Measurements from ENCODE around the gene CYP24A1. TPM values are rescaled to one million over a fixed set of nuclear protein-coding genes. Genes with fewer than 3 reads are reported as not detected.
A peak's percentile ranks its signal among the peaks of the same experiment; 100 is the strongest.

The CYP24A1 gene
- total and polyA plus RNA-seq, 2 experiments from 2014 or later, result 0.43 to 1.2 TPM

DNA sequence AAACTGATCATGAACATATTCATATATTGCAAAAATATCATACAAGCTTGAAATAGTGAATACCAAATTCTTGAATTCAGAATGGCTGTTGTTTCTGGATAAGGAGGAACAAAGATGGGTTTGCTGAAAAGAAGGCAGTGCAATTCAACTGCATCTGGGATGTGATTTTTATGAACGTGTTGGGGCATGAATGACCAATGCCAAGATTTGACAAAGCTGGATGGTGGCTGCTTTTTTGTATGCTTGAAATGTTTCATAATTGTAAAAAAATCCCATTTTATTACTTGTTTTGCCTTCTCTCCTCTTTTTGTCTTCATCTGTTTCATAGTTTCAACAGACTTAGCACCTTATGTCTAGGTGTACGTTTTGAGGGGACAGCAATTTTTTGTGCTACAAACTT lies 66.6 kb downstream of the CYP24A1 start:
- Histone ChIP-seq H3K9ac (no peak overlapping the region), H2AFZ (no peak overlapping the region), H3K27me3 (replicated peaks; ENCODE audit: insufficient read depth) (no peaks in the 10 kb centered on the region), H4K20me1 (ENCODE audit: insufficient read depth) (no peaks in the 10 kb centered on the region), H3K4me1 (ENCODE audit: insufficient read depth) (0 out of 2 replicates have a peak, but pooled peaks cover 7% of the 10 kb centered on the region), H3K4me2 (ENCODE audit: unreplicated experiment) (no peak overlapping the region), H3F3A (ENCODE audit: insufficient read depth) (no peaks in the 10 kb centered on the region), H3K79me2 (ENCODE audit: insufficient read depth) (no peaks in the 10 kb centered on the region), H3K27ac (no peak overlapping the region), H3K4me3 (no peak overlapping the region), H3K9me2 (ENCODE audit: insufficient read depth) (no peaks in the 10 kb centered on the region), H3K36me3 (ENCODE audit: low read depth) (no peaks in the 10 kb centered on the region), H3K9me3 (ENCODE audit: low read depth) (no peaks in the 10 kb centered on the region)
- 49 to 53% methylated on average over 2 of the region's 2 CpGs for WGBS, 2 experiments (ENCODE audit: low coverage in 1 of 2, low lambda C conversion rate in 2 of 2, missing lambda C conversion rate in 2 of 2)
- TF ChIP-seq EZH2phosphoT487 (IDR thresholded peaks at IDR 0.05; ENCODE audit: insufficient read depth, low read depth) (no peak), EZH2 (IDR thresholded peaks at IDR 0.05; ENCODE audit: insufficient read depth, poor library complexity, severe bottlenecking) (no peak)
- DNase-seq, result no peak
- in situ Hi-C loops (cut with MboI), result no loop called here

DNA sequence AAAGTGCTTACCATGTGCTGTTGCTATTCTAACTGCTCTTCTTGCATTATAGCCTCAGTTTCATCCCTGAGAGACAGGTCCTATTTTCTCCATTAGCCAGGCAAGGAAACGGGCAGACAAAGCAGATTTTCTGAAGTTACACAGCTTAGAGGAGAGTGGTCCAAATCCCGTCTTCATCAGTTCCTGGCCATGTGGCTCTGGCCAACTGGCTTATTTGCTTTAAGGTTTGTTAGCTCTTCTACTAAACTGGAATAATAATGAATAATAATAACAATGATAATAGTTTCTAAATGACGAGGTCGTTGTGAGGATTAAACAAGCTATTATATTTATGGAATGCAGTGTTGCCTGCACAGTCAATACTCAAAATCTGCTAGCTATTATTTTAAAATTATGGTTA lies 67.6 kb downstream of the CYP24A1 start:
- Histone ChIP-seq H3K9me3 (ENCODE audit: low read depth) (no peaks in the 10 kb centered on the region), H3F3A (ENCODE audit: insufficient read depth) (no peaks in the 10 kb centered on the region), H3K4me3 (no peak overlapping the region), H3K4me2 (ENCODE audit: unreplicated experiment) (no peak overlapping the region), H3K9ac (no peak overlapping the region), H2AFZ (no peak overlapping the region), H3K27me3 (replicated peaks; ENCODE audit: insufficient read depth) (no peaks in the 10 kb centered on the region), H3K9me2 (ENCODE audit: insufficient read depth) (no peaks in the 10 kb centered on the region), H3K27ac (no peak overlapping the region), H3K36me3 (ENCODE audit: low read depth) (no peaks in the 10 kb centered on the region), H3K79me2 (ENCODE audit: insufficient read depth) (no peaks in the 10 kb centered on the region), H3K4me1 (ENCODE audit: insufficient read depth) (0 out of 2 replicates have a peak, but pooled peaks cover 7% of the 10 kb centered on the region), H4K20me1 (ENCODE audit: insufficient read depth) (no peaks in the 10 kb centered on the region)
- in situ Hi-C loops (cut with MboI), result no loop called here
- TF ChIP-seq EZH2 (IDR thresholded peaks at IDR 0.05; ENCODE audit: insufficient read depth, poor library complexity, severe bottlenecking) (no peak), EZH2phosphoT487 (IDR thresholded peaks at IDR 0.05; ENCODE audit: insufficient read depth, low read depth) (no peak)
- 28 to 31% methylated on average over 4 of the region's 4 CpGs for WGBS, 2 experiments (ENCODE audit: low coverage in 1 of 2, low lambda C conversion rate in 2 of 2, missing lambda C conversion rate in 2 of 2)
- DNase-seq, result no peak

- no peaks in the 10 kb centered on the region for H4K20me1 ChIP-seq (ENCODE audit: insufficient read depth)
- no peaks in the 10 kb centered on the region for H3F3A ChIP-seq (ENCODE audit: insufficient read depth)
- H2AFZ ChIP-seq, result no peak overlapping the region
- H3K4me1 ChIP-seq (ENCODE audit: insufficient read depth), result 0 out of 2 replicates have a peak, but pooled peaks cover 7% of the 10 kb centered on the region
- no peaks in the 10 kb centered on the region for H3K9me3 ChIP-seq (ENCODE audit: low read depth)
- H3K36me3 ChIP-seq (ENCODE audit: low read depth), result no peaks in the 10 kb centered on the region
- H3K4me3 ChIP-seq, result no peak overlapping the region
- H3K79me2 ChIP-seq (ENCODE audit: insufficient read depth), result no peaks in the 10 kb centered on the region
- no peak for TF ChIP-seq EZH2 (IDR thresholded peaks at IDR 0.05; ENCODE audit: insufficient read depth, poor library complexity, severe bottlenecking)
- TF ChIP-seq EZH2phosphoT487 (IDR thresholded peaks at IDR 0.05; ENCODE audit: insufficient read depth, low read depth), result no peak
- H3K27me3 ChIP-seq (replicated peaks; ENCODE audit: insufficient read depth), result no peaks in the 10 kb centered on the region
- WGBS, 2 experiments (ENCODE audit: low coverage in 1 of 2, low lambda C conversion rate in 2 of 2, missing lambda C conversion rate in 2 of 2), result 42 to 47% methylated on average over 4 of the region's 4 CpGs
- H3K4me2 ChIP-seq (ENCODE audit: unreplicated experiment), result no peak overlapping the region
- no peak overlapping the region for H3K9ac ChIP-seq
- H3K27ac ChIP-seq, result no peak overlapping the region
- in situ Hi-C loops (cut with MboI), result no loop called here
- H3K9me2 ChIP-seq (ENCODE audit: insufficient read depth), result no peaks in the 10 kb centered on the region
- DNase-seq, result peak; percentile 23
Measured at GRCh38 chr20:54105653-54106052, 68.1 kb downstream of the CYP24A1 start.

DNA sequence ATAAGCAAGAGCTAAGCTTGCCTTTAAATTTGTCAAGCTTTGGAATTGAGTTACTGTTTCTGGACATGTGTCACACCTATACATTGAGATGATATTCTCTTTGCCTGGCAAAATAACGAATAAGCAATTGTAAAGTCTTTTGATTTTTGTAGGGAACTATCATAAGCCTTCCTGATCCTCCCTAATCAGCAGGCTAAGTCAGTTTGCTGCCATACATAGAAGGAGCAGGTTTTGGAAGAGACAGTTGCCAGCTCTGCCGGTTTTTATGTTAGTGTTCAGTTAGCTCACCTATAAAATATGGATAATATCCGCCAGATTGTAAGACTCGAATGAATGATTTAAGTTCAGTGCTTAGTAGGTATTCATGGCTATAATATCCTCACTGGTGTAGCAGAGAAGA lies 69.0 kb downstream of the CYP24A1 start:
- Histone ChIP-seq H3K9ac (no peak overlapping the region), H3K4me1 (ENCODE audit: insufficient read depth) (no peaks in the 10 kb centered on the region), H3K9me2 (ENCODE audit: insufficient read depth) (no peaks in the 10 kb centered on the region), H3K9me3 (ENCODE audit: low read depth) (no peaks in the 10 kb centered on the region), H3K27ac (no peak overlapping the region), H3K27me3 (replicated peaks; ENCODE audit: insufficient read depth) (no peaks in the 10 kb centered on the region), H2AFZ (no peak overlapping the region), H3K4me3 (no peak overlapping the region), H3K36me3 (ENCODE audit: low read depth) (no peaks in the 10 kb centered on the region), H3F3A (ENCODE audit: insufficient read depth) (no peaks in the 10 kb centered on the region), H3K79me2 (ENCODE audit: insufficient read depth) (no peaks in the 10 kb centered on the region), H3K4me2 (ENCODE audit: unreplicated experiment) (no peak overlapping the region), H4K20me1 (ENCODE audit: insufficient read depth) (no peaks in the 10 kb centered on the region)
- WGBS, 2 experiments (ENCODE audit: low coverage in 1 of 2, low lambda C conversion rate in 2 of 2, missing lambda C conversion rate in 2 of 2), result 89 to 91% methylated on average over 4 of the region's 4 CpGs
- in situ Hi-C loops (cut with MboI), result no loop called here
- DNase-seq, result no peak
- TF ChIP-seq EZH2phosphoT487 (IDR thresholded peaks at IDR 0.05; ENCODE audit: insufficient read depth, low read depth) (no peak), EZH2 (IDR thresholded peaks at IDR 0.05; ENCODE audit: insufficient read depth, poor library complexity, severe bottlenecking) (no peak)
